Measurements from ENCODE around the gene FOXP1.

Gene FOXP1

GRCh38 chr3:71245971-71246880, 337.3 kb downstream of the FOXP1 start:
- Histone ChIP-seq H3K79me2 (ENCODE audit: insufficient read depth, low read length) (peaks cover 7% of the 10 kb centered on the region), H3K9me2 (ENCODE audit: low read depth, low read length) (no peaks in the 10 kb centered on the region), H3K36me3 (ENCODE audit: insufficient read depth, low read length) (no peaks in the 10 kb centered on the region), H3F3A (ENCODE audit: insufficient read depth, low read length) (no peaks in the 10 kb centered on the region), H3K27ac (ENCODE audit: low read depth, low read length, poor library complexity, severe bottlenecking) (no peak overlapping the region), H4K20me1 (ENCODE audit: insufficient read depth, low read length) (no peaks in the 10 kb centered on the region), H2AFZ (ENCODE audit: low read length) (no peak overlapping the region), H3K9ac (ENCODE audit: low read length) (no peak overlapping the region), H3K4me3 (ENCODE audit: low read depth, low read length, poor library complexity, severe bottlenecking) (no peak overlapping the region), H3K4me2 (ENCODE audit: low read length) (no peak overlapping the region), H3K9me3 (ENCODE audit: low read length) (no peaks in the 10 kb centered on the region), H3K27me3 (ENCODE audit: insufficient read depth, low read length) (no peaks in the 10 kb centered on the region), H3K4me1 (ENCODE audit: insufficient read depth, low read length, severe bottlenecking) (peaks cover 13% of the 10 kb centered on the region)
- no peak for TF ChIP-seq EZH2 (IDR thresholded peaks at IDR 0.05; ENCODE audit: borderline replicate concordance, low read length)
- TF ChIP-seq, protein P1, sequence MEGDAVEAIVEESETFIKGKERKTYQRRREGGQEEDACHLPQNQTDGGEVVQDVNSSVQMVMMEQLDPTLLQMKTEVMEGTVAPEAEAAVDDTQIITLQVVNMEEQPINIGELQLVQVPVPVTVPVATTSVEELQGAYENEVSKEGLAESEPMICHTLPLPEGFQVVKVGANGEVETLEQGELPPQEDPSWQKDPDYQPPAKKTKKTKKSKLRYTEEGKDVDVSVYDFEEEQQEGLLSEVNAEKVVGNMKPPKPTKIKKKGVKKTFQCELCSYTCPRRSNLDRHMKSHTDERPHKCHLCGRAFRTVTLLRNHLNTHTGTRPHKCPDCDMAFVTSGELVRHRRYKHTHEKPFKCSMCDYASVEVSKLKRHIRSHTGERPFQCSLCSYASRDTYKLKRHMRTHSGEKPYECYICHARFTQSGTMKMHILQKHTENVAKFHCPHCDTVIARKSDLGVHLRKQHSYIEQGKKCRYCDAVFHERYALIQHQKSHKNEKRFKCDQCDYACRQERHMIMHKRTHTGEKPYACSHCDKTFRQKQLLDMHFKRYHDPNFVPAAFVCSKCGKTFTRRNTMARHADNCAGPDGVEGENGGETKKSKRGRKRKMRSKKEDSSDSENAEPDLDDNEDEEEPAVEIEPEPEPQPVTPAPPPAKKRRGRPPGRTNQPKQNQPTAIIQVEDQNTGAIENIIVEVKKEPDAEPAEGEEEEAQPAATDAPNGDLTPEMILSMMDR (IDR thresholded peaks at IDR 0.05; ENCODE audit: low read length): no peak

GRCh38 chr3:71244826-71245488, 338.6 kb downstream of the FOXP1 start:
- Histone ChIP-seq H3K27me3 (ENCODE audit: insufficient read depth, low read length) (no peaks in the 10 kb centered on the region), H3K79me2 (ENCODE audit: insufficient read depth, low read length) (peaks cover 2% of the 10 kb centered on the region; the same call in 1 of the 2 replicates), H3K4me3 (ENCODE audit: low read depth, low read length, poor library complexity, severe bottlenecking) (no peak overlapping the region), H3K36me3 (ENCODE audit: insufficient read depth, low read length) (no peaks in the 10 kb centered on the region), H3K9me3 (ENCODE audit: low read length) (no peaks in the 10 kb centered on the region), H3K9ac (ENCODE audit: low read length) (no peak overlapping the region), H2AFZ (ENCODE audit: low read length) (no peak overlapping the region), H3K4me1 (ENCODE audit: insufficient read depth, low read length, severe bottlenecking) (peaks cover 18% of the 10 kb centered on the region), H4K20me1 (ENCODE audit: insufficient read depth, low read length) (no peaks in the 10 kb centered on the region), H3K27ac (ENCODE audit: low read depth, low read length, poor library complexity, severe bottlenecking) (no peak overlapping the region), H3F3A (ENCODE audit: insufficient read depth, low read length) (no peaks in the 10 kb centered on the region), H3K9me2 (ENCODE audit: low read depth, low read length) (no peaks in the 10 kb centered on the region), H3K4me2 (ENCODE audit: low read length) (no peak overlapping the region)
- TF ChIP-seq, protein P1 (IDR thresholded peaks at IDR 0.05; ENCODE audit: low read length): no peak
- TF ChIP-seq EZH2 (IDR thresholded peaks at IDR 0.05; ENCODE audit: borderline replicate concordance, low read length): no peak

DNA sequence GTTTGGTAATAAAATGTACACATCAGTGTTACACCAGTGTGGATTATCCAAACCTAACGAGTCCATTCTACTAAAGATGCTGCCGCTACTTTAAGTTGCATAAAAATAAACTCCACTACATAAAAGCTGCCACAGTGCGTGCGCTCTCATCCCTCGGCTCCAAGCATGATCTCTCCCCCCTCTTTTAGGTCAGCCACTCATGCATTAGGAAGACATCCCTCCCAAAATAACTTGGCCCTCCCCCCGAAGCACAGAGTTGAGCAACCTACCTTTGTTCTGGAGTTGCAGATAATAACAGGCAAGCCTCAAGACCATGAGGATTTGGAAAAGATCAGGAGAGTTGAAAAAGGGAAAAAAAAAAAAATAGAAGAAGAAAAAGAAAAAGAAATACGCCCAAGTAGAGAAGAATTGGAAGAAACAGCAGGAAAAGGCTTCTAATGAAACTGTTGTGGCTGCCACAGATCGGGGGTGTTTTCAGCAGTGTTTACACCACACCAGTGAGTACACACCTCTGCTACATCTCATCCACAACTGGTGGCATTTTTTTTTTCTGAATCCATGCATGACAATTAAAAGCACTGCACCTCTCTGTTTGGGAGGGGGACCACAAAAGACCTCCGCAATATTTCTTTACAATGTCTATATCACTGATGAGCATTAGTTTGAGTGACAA, 339.2 kb downstream of the FOXP1 start:
- TF ChIP-seq, protein P1 (IDR thresholded peaks at IDR 0.05; ENCODE audit: low read length): no peak
- no peak for TF ChIP-seq EZH2 (IDR thresholded peaks at IDR 0.05; ENCODE audit: borderline replicate concordance, low read length)
- H4K20me1 ChIP-seq (ENCODE audit: insufficient read depth, low read length): no peaks in the 10 kb centered on the region
- H3K9me3 ChIP-seq (ENCODE audit: low read length): no peaks in the 10 kb centered on the region
- no peak overlapping the region for H3K9ac ChIP-seq (ENCODE audit: low read length)
- H2AFZ ChIP-seq (ENCODE audit: low read length): no peak overlapping the region
- H3K4me3 ChIP-seq (ENCODE audit: low read depth, low read length, poor library complexity, severe bottlenecking): no peak overlapping the region
- H3K9me2 ChIP-seq (ENCODE audit: low read depth, low read length): no peaks in the 10 kb centered on the region
- H3K4me1 ChIP-seq (ENCODE audit: insufficient read depth, low read length, severe bottlenecking): peaks cover 22% of the 10 kb centered on the region
- no peak overlapping the region for H3K4me2 ChIP-seq (ENCODE audit: low read length)
- H3K79me2 ChIP-seq (ENCODE audit: insufficient read depth, low read length): no peaks in the 10 kb centered on the region; the same call in 1 of the 2 replicates
- H3F3A ChIP-seq (ENCODE audit: insufficient read depth, low read length): no peaks in the 10 kb centered on the region
- H3K27ac ChIP-seq (ENCODE audit: low read depth, low read length, poor library complexity, severe bottlenecking): no peak overlapping the region
- H3K36me3 ChIP-seq (ENCODE audit: insufficient read depth, low read length): no peaks in the 10 kb centered on the region
- no peaks in the 10 kb centered on the region for H3K27me3 ChIP-seq (ENCODE audit: insufficient read depth, low read length)
